Left lung (tissue), 10 donors: Measurements from ENCODE around the gene CBL. TPM values are rescaled to one million over a fixed set of nuclear protein-coding genes. Genes with fewer than 3 reads are reported as not detected.

Experiments
- ATAC-seq: fragments of 200-7000 bp; cut with Tn5 transposase; one replicate; pipeline ENCODE4 v1.9.1; 2020; ENCODE audit warnings: moderate library complexity
- DNase-seq, 4 donors: peaks; one replicate each; pipeline ENCODE4 v3.0.0-alpha.2; 2013 to 2020
- H3K27ac ChIP-seq, 2 donors: fragments of 200-600 bp; sonication (generic) in 1 of 2; one replicate each; pipeline versions ENCODE4 v1.5.0 to v1.8.0; 2020 to 2021
- H3K27me3 ChIP-seq, 2 donors: fragments of 200-600 bp; sonication (generic) in 1 of 2; one replicate each; pipeline versions ENCODE4 v1.5.0 to v1.8.0; 2020 to 2021
- H3K36me3 ChIP-seq, 2 donors: fragments of 200-600 bp; sonication (generic) in 1 of 2; one replicate each; pipeline versions ENCODE4 v1.5.0 to v1.8.0; 2020 to 2021
- H3K4me1 ChIP-seq, 2 donors: fragments of 200-600 bp; one replicate each; pipeline ENCODE4 v1.8.0; 2021
- H3K4me3 ChIP-seq, 2 donors: fragments of 200-600 bp; sonication (generic) in 1 of 2; one replicate each; pipeline versions ENCODE4 v1.5.0 to v1.8.0; 2020 to 2021; ENCODE audit warnings: mild to moderate bottlenecking in 1 of 2
- H3K9me3 ChIP-seq, 2 donors: fragments of 200-600 bp; sonication (generic) in 1 of 2; one replicate each; pipeline versions ENCODE4 v1.5.0 to v1.8.0; 2020 to 2021
- CTCF ChIP-seq, 2 donors: fragments of 200-600 bp; sonication (generic) in 1 of 2; IDR thresholded peaks; one replicate each; pipeline versions ENCODE4 v1.5.0 to v1.8.0; 2021; ENCODE audit warnings: antibody characterized with exemption in 2 of 2
- intact Hi-C, 2 donors: fragments of 100-400 bp; cut with DNase I; formaldehyde crosslinking; loops; one replicate each; pipeline versions ENCODE4 v1.11.2 to v1.14.2; 2022
- polyA plus RNA-seq, 6 donors: library from polyadenylated mRNA; unstranded; fragments of 120-200 nt; gene quantifications; one replicate each; pipeline ENCODE4 v1.2.1, GENCODE V29; 2013; ENCODE audit not compliant: insufficient read length in 6 of 6
- total RNA-seq, 2 donors: library from RNA; stranded (reverse); fragmentation: NEBNext Ultra II Directional; extraction: Animal tissue kit (Norgen Biotek cat#: 25700); gene quantifications; one replicate each; pipeline ENCODE4 v1.2.1, GENCODE V29; 2021
- donor health status: DM: no; HTN: yes; CAD: no.
- donor health status: DM: no; HTN: no; CAD: no.

The CBL gene
- total and polyA plus RNA-seq, 8 donors: 18.9 to 36.6 (median 22.1) TPM

- peak overlapping the region; percentile 69 to 73 for H3K27ac ChIP-seq
- peak in 2 of 4 donors; percentile 48 to 83 for DNase-seq
- H3K4me3 ChIP-seq: peak overlapping the region; percentile 36 to 45
- peaks cover 0 to 16% of the 10 kb centered on the region in 2 donors for H3K36me3 ChIP-seq
- ATAC-seq: peak; percentile 58
- H3K9me3 ChIP-seq: no peaks in the 10 kb centered on the region
- peaks cover 15 to 56% of the 10 kb centered on the region in 2 donors for H3K4me1 ChIP-seq
- intact Hi-C loops: no loop called here
- H3K27me3 ChIP-seq: peaks cover 26 to 66% of the 10 kb centered on the region in 2 donors
- peak in 1 of 2 donors; percentile 10 for TF ChIP-seq CTCF (IDR thresholded peaks at IDR 0.05)
These were observed 109.2 kb downstream of the CBL start for GRCh38 chr11:119315131-119316015.

DNA sequence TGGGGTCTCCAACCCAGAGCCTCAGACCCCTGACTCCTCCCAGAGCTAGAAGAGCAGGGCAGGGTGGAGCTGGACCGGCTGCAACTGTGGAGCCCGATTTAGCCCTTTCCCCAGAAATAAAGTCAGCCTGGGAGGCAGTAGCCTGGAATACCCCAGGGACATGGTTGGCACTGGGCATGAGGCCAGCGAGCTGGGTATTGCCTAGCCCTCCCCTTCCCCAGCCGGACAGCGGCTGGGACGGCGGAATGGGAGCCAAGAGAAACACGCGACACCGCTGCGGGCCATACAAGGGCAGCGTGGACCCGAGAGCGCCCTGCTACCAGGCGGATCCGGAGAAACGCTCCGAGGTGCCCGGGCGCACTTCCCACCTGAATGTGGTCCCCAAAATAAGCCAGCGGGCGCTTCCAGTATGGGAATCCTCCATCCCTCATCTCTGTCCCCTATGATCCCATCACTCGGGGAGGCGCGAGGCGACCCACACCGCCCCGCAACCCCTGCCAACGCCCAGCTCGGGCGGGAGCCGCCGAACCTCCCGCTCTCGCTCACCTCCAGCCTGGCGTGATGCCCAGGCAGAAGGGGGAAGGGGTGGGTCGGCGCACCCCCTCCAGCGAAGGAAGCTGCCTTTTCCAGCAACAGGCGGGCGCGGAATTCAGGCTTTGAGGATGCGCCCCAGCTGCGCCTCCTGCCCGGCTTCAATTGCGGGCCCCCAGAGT lies 110.0 kb downstream of the CBL start:
- H3K27me3 ChIP-seq: peaks cover 26 to 74% of the 10 kb centered on the region in 2 donors
- intact Hi-C loops: no loop called here
- TF ChIP-seq CTCF (IDR thresholded peaks at IDR 0.05): no peak
- peak overlapping the region; percentile 69 to 73 for H3K27ac ChIP-seq
- ATAC-seq (peak; percentile 2), DNase-seq (peak in 2 of 4 donors; percentile 66 to 76)
- peaks cover 0 to 8% of the 10 kb centered on the region in 2 donors for H3K36me3 ChIP-seq
- no peaks in the 10 kb centered on the region for H3K9me3 ChIP-seq
- peak overlapping the region; percentile 36 to 45 for H3K4me3 ChIP-seq
- H3K4me1 ChIP-seq: peaks cover 20 to 63% of the 10 kb centered on the region in 2 donors

- peak within 1 kb of the TSS; percentile 73 to 79 for H3K27ac ChIP-seq
- intact Hi-C loops: no loop called here
- no peak for ATAC-seq
- H3K4me1 ChIP-seq: peaks cover 20 to 67% of the 10 kb centered on the region in 2 donors
- peaks cover 26 to 82% of the 10 kb centered on the region in 2 donors for H3K27me3 ChIP-seq
- no peaks in the 10 kb centered on the region for H3K9me3 ChIP-seq
- peak in 2 of 4 donors; percentile 75 to 83 for DNase-seq
- no peaks in the 10 kb centered on the region for H3K36me3 ChIP-seq
- TF ChIP-seq CTCF (IDR thresholded peaks at IDR 0.05): no peak
- peak within 1 kb of the TSS; percentile 36 to 45 for H3K4me3 ChIP-seq
These were observed 110.8 kb downstream of the CBL start, which contains the start of gene MCAM for GRCh38 chr11:119316729-119317591. MCAM (minus strand) TSS chr11:119317130; CDS start chr11:119317101, 29 bp downstream.

GRCh38 chr11:119317592-119318239 lies 111.6 kb downstream of the CBL start:
- peaks cover 20 to 70% of the 10 kb centered on the region in 2 donors for H3K4me1 ChIP-seq
- H3K36me3 ChIP-seq: no peaks in the 10 kb centered on the region
- intact Hi-C loops: no loop called here
- DNase-seq: no peak
- H3K27me3 ChIP-seq: peaks cover 26 to 84% of the 10 kb centered on the region in 2 donors
- H3K4me3 ChIP-seq: peak overlapping the region in 1 of 2 donors; percentile 45
- no peaks in the 10 kb centered on the region for H3K9me3 ChIP-seq
- no peak for TF ChIP-seq CTCF (IDR thresholded peaks at IDR 0.05)
- peak overlapping the region; percentile 62 to 79 for H3K27ac ChIP-seq
- no peak for ATAC-seq
